Nephron (organoid): ENCODE measurements around the gene PPP1R12B.

Experiments used
- H3K27ac Mint-ChIP-seq, 3 experiments: 2 replicates each; pipeline ENCODE4 v1.8.0; 2020; ENCODE audit warnings: mixed read lengths in 3 of 3, mild to moderate bottlenecking in 2 of 3, moderate library complexity in 1 of 3
- H3K27me3 Mint-ChIP-seq: 2 replicates; pipeline ENCODE4 v1.8.0; 2021; ENCODE audit warnings: low read depth, mild to moderate bottlenecking, moderate library complexity, mixed read lengths
- H3K36me3 Mint-ChIP-seq: 2 replicates; pipeline ENCODE4 v1.8.0; 2020; ENCODE audit warnings: low read depth, mixed read lengths
- H3K4me1 Mint-ChIP-seq: 2 replicates; pipeline ENCODE4 v1.8.0; 2020; ENCODE audit warnings: mixed read lengths
- H3K4me3 Mint-ChIP-seq, 3 experiments: 2 replicates each; pipeline ENCODE4 v1.8.0; 2020; ENCODE audit warnings: mild to moderate bottlenecking in 3 of 3, mixed read lengths in 3 of 3, moderate library complexity in 2 of 3
- H3K9me3 Mint-ChIP-seq: 2 replicates; pipeline ENCODE4 v1.8.0; 2020; ENCODE audit warnings: mixed read lengths
- TF ChIP-seq, protein P1 (sequence below), 3 experiments: fragments of 200-600 bp; sonication (generic); IDR thresholded peaks; one replicate each; pipeline ENCODE4 v1.5.0; 2021; ENCODE audit warnings: antibody characterized with exemption in 3 of 3; ENCODE audit not compliant: unreplicated experiment in 3 of 3

Gene PPP1R12B

GRCh38 chr1:202596638-202597037 is 248.1 kb downstream of the PPP1R12B start:
- no peak overlapping the region for H3K4me3 Mint-ChIP-seq
- H3K36me3 Mint-ChIP-seq: peaks cover 41% of the 10 kb centered on the region
- TF ChIP-seq, protein P1, sequence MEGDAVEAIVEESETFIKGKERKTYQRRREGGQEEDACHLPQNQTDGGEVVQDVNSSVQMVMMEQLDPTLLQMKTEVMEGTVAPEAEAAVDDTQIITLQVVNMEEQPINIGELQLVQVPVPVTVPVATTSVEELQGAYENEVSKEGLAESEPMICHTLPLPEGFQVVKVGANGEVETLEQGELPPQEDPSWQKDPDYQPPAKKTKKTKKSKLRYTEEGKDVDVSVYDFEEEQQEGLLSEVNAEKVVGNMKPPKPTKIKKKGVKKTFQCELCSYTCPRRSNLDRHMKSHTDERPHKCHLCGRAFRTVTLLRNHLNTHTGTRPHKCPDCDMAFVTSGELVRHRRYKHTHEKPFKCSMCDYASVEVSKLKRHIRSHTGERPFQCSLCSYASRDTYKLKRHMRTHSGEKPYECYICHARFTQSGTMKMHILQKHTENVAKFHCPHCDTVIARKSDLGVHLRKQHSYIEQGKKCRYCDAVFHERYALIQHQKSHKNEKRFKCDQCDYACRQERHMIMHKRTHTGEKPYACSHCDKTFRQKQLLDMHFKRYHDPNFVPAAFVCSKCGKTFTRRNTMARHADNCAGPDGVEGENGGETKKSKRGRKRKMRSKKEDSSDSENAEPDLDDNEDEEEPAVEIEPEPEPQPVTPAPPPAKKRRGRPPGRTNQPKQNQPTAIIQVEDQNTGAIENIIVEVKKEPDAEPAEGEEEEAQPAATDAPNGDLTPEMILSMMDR (IDR thresholded peaks at IDR 0.05; ENCODE audit: unreplicated experiment in 3 of 3): no peak
- no peaks in the 10 kb centered on the region for H3K9me3 Mint-ChIP-seq
- peaks cover 4% of the 10 kb centered on the region for H3K4me1 Mint-ChIP-seq
- H3K27ac Mint-ChIP-seq: no peak overlapping the region
- H3K27me3 Mint-ChIP-seq: no peaks in the 10 kb centered on the region

DNA sequence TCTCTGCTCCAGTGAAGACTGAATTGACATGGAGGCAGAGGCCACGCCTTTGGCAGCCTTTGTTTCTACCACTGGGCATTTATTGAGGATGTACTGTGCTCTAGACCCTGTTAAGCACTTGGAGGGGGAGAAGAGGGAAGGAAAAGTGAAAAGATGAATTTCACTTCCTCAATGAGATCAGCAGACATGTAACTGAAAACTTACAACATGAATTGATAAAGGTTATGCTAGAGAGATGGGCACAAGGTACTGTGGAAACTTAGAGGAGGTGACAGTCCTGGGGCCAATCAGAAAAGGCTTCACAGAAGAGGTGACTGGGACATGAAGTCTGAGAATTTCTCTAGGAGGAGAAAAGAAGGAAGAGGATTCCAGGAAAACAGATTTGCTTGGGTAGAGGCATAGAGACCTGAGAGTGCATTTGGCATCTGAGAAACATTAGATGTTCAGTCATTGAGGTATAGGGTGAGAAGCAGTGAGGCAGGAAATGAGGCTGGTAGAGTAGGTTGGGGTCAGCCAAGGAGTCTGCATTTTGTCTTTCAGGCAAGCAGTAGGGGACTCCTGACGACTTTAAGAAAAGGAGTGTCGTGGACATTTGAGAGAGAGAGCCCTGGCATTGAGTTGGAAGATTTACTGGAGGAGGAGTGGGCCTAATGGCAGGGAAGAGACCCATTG is 248.7 kb downstream of the PPP1R12B start:
- Mint-ChIP-seq H3K27me3 (no peaks in the 10 kb centered on the region), H3K9me3 (no peaks in the 10 kb centered on the region), H3K27ac (peak overlapping the region in 1 of 3 experiments; percentile 5), H3K36me3 (peaks cover 41% of the 10 kb centered on the region), H3K4me3 (no peak overlapping the region), H3K4me1 (peaks cover 4% of the 10 kb centered on the region)
- TF ChIP-seq, protein P1 (IDR thresholded peaks at IDR 0.05; ENCODE audit: unreplicated experiment in 3 of 3): no peak

DNA sequence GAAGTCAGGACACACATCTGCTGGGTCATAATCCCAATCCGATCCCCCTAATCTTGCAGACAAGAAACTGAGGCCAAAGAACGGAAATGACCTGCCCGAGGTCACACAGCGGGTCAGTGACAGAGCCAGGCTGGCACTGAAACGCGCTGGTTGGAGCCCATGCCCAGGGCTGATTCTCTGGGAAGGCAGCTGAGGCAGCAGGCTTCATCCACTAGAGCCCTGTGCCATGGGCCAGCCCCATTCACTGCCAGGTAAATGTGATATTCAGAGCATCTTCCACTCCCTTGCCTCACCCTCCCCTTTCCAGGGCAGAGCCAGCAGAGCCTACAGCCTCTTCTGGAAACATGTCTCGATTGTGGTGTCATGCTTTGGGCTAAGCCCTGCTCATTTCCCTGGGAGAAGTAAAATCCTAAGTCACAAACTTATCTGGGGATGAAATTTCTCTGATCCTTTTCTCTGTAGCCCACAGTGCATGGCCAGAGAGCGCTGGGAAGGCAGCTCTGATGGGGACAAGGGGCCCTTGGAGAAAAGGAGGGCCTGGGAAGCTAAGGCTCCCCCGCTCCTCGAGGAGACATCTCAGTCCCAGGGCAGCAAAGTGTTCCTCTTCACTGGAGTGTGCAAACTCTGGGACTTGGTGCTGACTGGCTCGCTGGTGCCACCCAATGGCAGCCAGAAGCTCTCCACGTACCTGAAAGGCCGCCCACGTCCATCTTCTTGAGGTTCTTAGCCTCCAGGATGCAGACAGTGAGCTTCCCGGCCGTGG is 251.4 kb downstream of the PPP1R12B start:
- Mint-ChIP-seq H3K36me3 (peaks cover 32% of the 10 kb centered on the region), H3K27ac (peak overlapping the region in 2 of 3 experiments; percentile 49 to 80), H3K4me3 (no peak overlapping the region), H3K9me3 (no peaks in the 10 kb centered on the region), H3K4me1 (peaks cover 4% of the 10 kb centered on the region), H3K27me3 (no peaks in the 10 kb centered on the region)
- TF ChIP-seq, protein P1 (IDR thresholded peaks at IDR 0.05; ENCODE audit: unreplicated experiment in 3 of 3): peak; percentile 77 to 82 (median 78)

GRCh38 chr1:202600432-202601041 is 252.0 kb downstream of the PPP1R12B start:
- Mint-ChIP-seq H3K27me3 (no peaks in the 10 kb centered on the region), H3K4me1 (peaks cover 4% of the 10 kb centered on the region), H3K9me3 (no peaks in the 10 kb centered on the region), H3K36me3 (peaks cover 27% of the 10 kb centered on the region), H3K4me3 (no peak overlapping the region), H3K27ac (peak overlapping the region in 2 of 3 experiments; percentile 49 to 80)
- TF ChIP-seq, protein P1 (IDR thresholded peaks at IDR 0.05; ENCODE audit: unreplicated experiment in 3 of 3): peak in 1 of 3 experiments; percentile 15

DNA sequence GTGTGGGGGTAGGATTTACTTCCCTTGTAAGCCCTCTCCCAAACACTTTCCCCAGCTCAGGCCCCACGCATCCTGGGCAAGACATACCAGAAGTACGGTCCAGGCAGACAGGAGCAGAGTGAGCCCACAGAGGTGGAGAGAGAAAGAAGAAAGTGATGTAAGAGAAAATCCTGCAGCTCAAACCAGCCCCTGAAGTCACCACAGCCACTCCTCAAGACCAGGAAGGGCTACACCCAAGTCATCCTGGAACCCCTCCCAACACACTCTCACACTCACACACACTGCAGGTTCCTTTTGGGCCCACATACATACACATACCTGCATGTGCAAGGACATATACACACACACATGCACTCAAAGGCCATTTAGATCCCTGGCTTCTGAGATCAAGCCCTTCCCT is 254.9 kb downstream of the PPP1R12B start:
- H3K36me3 Mint-ChIP-seq: peaks cover 11% of the 10 kb centered on the region
- H3K27ac Mint-ChIP-seq: no peak overlapping the region
- TF ChIP-seq, protein P1 (IDR thresholded peaks at IDR 0.05; ENCODE audit: unreplicated experiment in 3 of 3): no peak
- peaks cover 4% of the 10 kb centered on the region for H3K4me1 Mint-ChIP-seq
- H3K4me3 Mint-ChIP-seq: no peak overlapping the region
- H3K27me3 Mint-ChIP-seq: no peaks in the 10 kb centered on the region
- H3K9me3 Mint-ChIP-seq: no peaks in the 10 kb centered on the region
